Measurements from ENCODE around the gene GALK1.
"Not testable (repeated sequence)": the region's sequence is repeated elsewhere in the genome, so short reads cannot be mapped to it uniquely, and the experiment has no call there.

Gene GALK1

DNA sequence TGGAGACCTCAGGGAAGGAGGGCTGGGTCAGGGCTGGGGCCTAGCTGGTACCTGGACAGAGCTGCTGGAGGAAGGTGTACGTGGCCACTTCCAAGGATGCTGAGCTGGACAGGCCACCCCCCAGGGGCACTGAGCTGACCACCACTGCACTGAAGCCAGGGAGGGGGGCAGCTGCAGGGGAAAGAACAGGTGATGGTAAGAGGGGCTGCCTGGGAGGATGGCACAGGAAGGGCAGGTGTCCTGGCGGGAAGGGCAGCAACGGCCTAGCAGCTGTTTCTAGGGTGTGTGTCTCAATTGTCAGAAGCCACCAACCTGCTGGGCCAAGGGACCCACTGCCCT lies 1.8 kb downstream of the GALK1 start:
- DNase-seq (ENCODE audit: extremely low read depth, low read depth) = no peak
- TF ChIP-seq, protein P1, sequence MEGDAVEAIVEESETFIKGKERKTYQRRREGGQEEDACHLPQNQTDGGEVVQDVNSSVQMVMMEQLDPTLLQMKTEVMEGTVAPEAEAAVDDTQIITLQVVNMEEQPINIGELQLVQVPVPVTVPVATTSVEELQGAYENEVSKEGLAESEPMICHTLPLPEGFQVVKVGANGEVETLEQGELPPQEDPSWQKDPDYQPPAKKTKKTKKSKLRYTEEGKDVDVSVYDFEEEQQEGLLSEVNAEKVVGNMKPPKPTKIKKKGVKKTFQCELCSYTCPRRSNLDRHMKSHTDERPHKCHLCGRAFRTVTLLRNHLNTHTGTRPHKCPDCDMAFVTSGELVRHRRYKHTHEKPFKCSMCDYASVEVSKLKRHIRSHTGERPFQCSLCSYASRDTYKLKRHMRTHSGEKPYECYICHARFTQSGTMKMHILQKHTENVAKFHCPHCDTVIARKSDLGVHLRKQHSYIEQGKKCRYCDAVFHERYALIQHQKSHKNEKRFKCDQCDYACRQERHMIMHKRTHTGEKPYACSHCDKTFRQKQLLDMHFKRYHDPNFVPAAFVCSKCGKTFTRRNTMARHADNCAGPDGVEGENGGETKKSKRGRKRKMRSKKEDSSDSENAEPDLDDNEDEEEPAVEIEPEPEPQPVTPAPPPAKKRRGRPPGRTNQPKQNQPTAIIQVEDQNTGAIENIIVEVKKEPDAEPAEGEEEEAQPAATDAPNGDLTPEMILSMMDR (IDR thresholded peaks at IDR 0.05; ENCODE audit: low read depth, low read length, missing control alignments) = no peak

DNA sequence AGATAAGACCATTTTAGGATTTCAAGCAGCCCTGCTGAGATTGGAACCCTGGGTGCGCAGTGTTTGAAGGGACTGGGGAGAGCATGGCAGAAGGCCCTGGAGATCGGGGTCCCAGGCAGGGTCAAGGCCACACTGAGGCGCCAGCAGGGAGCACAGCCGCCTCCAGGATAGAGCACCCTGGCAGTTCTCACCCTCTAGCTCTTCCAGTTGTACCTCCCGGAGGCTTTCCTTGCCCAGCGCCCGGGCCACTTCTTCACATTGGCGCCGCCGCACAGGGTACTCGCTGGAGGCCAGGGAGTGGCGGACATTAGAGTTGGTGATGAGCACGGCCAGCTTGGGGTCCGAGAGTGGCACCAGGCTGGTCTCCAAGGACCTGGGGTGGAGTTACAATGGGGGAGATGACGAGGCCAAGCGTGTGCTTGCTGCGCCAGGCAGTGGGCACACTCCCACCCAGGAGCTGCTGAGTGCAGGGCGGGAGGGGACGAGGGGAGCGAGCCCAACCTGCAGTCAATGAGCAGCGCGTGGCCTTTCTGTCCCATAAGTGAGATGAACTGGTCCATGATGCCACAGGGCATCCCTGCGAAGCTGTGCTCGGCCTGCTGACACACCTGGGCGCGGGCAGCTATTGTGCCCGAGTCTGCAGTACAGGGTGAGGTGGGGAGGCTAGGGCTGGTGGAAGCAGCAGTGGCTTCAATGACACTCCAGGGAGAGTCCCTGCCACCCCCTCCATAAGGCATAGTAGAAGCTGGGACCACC lies 2.3 kb downstream of the GALK1 start:
- H3K4me3 ChIP-seq (replicated peaks; ENCODE audit: low read depth, low read length) = no peak overlapping the region
- no peak for DNase-seq (ENCODE audit: extremely low read depth, low read depth)
- TF ChIP-seq, protein P1 (IDR thresholded peaks at IDR 0.05; ENCODE audit: low read depth, low read length, missing control alignments) = no peak

More for the DNA sequence above, 1.8 kb downstream of the GALK1 start:
- H3K4me3 ChIP-seq (replicated peaks; ENCODE audit: low read depth, low read length) = no peak overlapping the region

DNA sequence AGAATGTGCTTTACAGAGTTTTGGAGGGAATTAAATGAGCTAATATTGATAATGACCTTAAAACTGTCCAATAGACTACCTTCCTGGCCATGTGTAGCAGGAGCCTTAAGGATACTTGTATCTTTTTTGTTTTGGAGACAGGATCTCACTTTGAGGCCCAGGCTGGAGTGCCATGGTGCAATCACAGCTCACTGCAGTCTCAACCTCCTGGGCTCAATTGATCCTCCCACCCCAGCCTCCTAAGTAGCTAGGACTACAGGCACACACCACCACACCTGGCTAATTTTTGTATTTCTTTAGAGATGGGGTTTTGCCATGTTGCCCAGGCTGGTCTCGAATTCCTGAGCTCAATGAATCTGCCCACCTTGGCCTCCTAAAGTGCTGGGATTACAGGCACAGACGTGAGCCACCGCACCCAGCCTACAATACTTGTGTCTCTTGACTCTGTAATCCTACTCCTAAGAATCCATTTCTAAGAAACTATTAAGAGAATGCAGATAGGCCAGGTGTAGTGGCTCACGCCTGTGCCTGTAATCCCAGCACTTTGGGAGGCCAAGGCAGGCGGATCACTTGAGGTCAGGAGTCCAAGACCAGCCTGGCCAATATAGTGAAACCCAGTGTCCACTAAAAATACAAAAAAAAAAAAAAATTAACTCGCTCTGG lies 4.9 kb downstream of the GALK1 start:
- H3K4me3 ChIP-seq (replicated peaks; ENCODE audit: low read depth, low read length); DNase-seq (ENCODE audit: extremely low read depth, low read depth): not testable (repeated sequence)

DNA sequence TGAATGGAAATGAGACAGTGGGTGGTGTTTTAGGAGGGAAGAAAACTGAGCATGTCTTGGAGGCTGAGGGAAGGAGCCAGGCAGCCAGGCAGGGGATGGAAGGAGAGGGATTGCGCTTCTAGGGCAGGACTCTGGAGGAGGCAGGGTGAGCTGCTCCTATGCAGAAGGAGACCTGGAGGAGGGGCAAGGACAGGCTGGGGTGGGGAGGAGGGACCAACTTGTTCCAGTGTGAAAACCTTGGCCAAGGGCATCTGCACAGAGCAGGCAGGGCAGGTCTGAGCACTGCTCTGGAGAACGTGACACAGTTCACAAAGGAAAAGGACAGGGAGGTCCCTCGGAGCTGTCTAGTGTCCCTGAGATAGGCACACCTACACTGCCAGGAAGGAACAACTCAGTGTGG lies 5.5 kb downstream of the GALK1 start:
- DNase-seq (ENCODE audit: extremely low read depth, low read depth) = no peak
- no peak overlapping the region for H3K4me3 ChIP-seq (replicated peaks; ENCODE audit: low read depth, low read length)
- TF ChIP-seq, protein P1 (IDR thresholded peaks at IDR 0.05; ENCODE audit: low read depth, low read length, missing control alignments) = no peak

DNA sequence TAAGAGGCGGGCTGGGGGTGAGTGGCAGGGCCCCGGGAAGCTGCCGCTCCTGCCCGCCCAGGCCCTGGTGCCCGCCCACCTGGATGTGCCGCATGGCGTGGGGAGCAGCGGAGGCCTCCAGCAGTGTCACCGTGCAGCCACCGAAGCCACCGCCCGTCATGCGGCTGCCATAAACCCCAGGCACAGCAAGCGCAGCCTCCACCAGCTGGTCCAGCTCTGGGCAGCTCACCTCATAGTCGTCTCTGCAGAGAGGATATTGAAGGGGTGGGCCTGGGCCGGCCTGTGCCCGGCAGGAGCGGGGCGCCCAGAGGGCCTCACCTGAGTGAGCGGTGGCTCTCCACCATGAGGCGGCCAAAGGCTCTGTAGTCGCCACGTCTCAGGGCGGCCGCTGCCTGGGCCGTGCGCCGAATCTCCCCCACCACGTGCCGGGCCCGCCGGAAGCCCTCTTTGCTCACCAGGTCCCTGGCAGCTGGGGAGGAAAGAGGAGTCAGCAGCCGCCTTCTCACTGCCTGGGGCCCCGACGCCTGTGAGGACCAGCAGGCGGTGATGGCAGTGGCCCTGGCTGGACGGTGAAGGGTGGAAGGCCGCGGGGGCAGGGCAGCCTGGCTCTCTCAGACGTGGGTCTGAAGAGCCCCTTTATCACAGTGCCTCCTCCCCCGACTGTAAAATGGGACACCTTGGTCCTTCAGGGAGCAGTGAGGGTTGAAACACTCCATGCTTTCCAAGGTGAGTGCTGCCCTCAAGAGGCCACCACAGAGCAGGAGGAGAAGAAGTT lies 6.7 kb downstream of the GALK1 start:
- TF ChIP-seq, protein P1 (IDR thresholded peaks at IDR 0.05; ENCODE audit: low read depth, low read length, missing control alignments) = peak; percentile 40
- no peak for DNase-seq (ENCODE audit: extremely low read depth, low read depth)

DNA sequence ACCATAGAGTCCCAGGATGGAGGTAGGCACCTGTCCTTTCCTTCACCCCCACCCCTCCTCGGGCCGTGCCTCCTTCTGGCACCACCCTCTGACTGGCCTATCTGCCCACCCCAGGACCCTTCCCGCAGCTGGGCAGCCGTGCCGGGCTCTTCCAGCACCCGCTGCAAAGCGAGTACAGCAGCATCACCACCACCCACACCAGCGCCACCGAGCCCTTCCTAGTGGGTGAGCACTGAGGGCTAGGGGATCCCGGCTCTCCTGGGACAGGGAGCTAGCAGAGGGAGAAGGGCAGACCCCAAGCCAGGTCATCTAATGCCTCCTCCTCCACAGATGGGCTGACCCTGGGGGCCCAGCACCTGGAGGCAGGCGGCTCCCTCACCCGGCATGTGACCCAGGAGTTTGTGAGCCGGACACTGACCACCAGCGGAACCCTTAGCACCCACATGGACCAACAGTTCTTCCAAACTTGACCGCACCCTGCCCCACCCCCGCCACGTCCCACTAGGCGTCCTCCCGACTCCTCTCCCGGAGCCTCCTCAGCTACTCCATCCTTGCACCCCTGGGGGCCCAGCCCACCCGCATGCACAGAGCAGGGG lies 7.8 kb downstream of the GALK1 start:
- no peak for DNase-seq (ENCODE audit: extremely low read depth, low read depth)
- TF ChIP-seq, protein P1 (IDR thresholded peaks at IDR 0.05; ENCODE audit: low read depth, low read length, missing control alignments) = no peak
- H3K4me3 ChIP-seq (replicated peaks; ENCODE audit: low read depth, low read length) = no peak overlapping the region

More for the DNA sequence above, 6.7 kb downstream of the GALK1 start:
- H3K4me3 ChIP-seq (replicated peaks; ENCODE audit: low read depth, low read length) = no peak overlapping the region

Measured in HFF-Myc (cell line).